HT1080 (cell line): ENCODE measurements around the gene NPIPB2. TPM values are rescaled to one million over a fixed set of nuclear protein-coding genes. Genes with fewer than 3 reads are reported as not detected.

ENCODE experiments used
- DNase-seq: peaks from one replicate; pipeline ENCODE4 v3.0.0-alpha.2; 2015; ENCODE audit warnings: low read depth
- small RNA-seq: library from RNA; depleted of rRNA; stranded (forward); fragments of <200 nt; gene quantifications from one replicate; pipeline ENCODE3, GENCODE V24; 2014
- total RNA-seq: library from RNA; depleted of rRNA; stranded (reverse); fragments of >200 nt; shearing (Covaris generic); gene quantifications from 2 replicates; pipeline ENCODE4 v1.2.3, GENCODE V29; 2014; rRNA removed

NPIPB2 gene
- total RNA-seq, 1 experiment from 2014 or later = 0.34 TPM

- no peak for DNase-seq
Measured at GRCh38 chr16:11907160-11907970, 34.5 kb downstream of the NPIPB2 start.

GRCh38 chr16:11903906-11904305 is 37.9 kb downstream of the NPIPB2 start:
- DNase-seq = no peak

GRCh38 chr16:11901091-11901490 is 40.8 kb downstream of the NPIPB2 start:
- DNase-seq = peak; percentile 5

- DNase-seq = peak; percentile 50
Measured at GRCh38 chr16:11896486-11897176, 45.2 kb downstream of the NPIPB2 start.

GRCh38 chr16:11893571-11893970 is 48.3 kb downstream of the NPIPB2 start:
- no peak for DNase-seq

GRCh38 chr16:11892761-11893160 is 49.1 kb downstream of the NPIPB2 start:
- no peak for DNase-seq

GRCh38 chr16:11890231-11890965 is 51.4 kb downstream of the NPIPB2 start:
- DNase-seq = no peak

GRCh38 chr16:11886881-11887280 is 55.0 kb downstream of the NPIPB2 start:
- DNase-seq = no peak

GRCh38 chr16:11884035-11884434 is 57.8 kb downstream of the NPIPB2 start:
- no peak for DNase-seq

GRCh38 chr16:11880007-11880406 is 61.8 kb downstream of the NPIPB2 start:
- no peak for DNase-seq

- DNase-seq = no peak
Measured at GRCh38 chr16:11877374-11877773, 64.5 kb downstream of the NPIPB2 start.

Small RNA genes lying within 50 kb of the gene (small RNA-seq; reads per million reads assigned to genes)
- gene AC007216.5 = not detected
- gene COX6CP1 = not detected
- gene UBL5P4 = not detected

Other genes with a start within 250 kb of the NPIPB2 start
- 31.8 and 37.2 TPM in 2 replicates for gene TXNDC11, start 199.2 kb downstream of the NPIPB2 start, total RNA-seq
- 20.9 and 35.3 TPM in 2 replicates for gene ZC3H7A, start 144.8 kb downstream of the NPIPB2 start, total RNA-seq
- 196 and 208 TPM in 2 replicates for gene RSL1D1, start 90.5 kb downstream of the NPIPB2 start, total RNA-seq
- 86.2 and 94.1 TPM in 2 replicates for gene GSPT1, start 26.1 kb downstream of the NPIPB2 start, total RNA-seq
- gene TNFRSF17, start 23.2 kb upstream of the NPIPB2 start, total RNA-seq = not detected in 2 replicates
- gene SNX29, start 34.7 kb upstream of the NPIPB2 start, total RNA-seq = 5.4 and 6.1 TPM in 2 replicates